OCI-LY7 (cell line): ENCODE data around the gene CDK15. TPM values are rescaled to one million over a fixed set of nuclear protein-coding genes. Genes with fewer than 3 reads are reported as not detected.

ENCODE experiments used
- Bru-seq: library from RNA; stranded (reverse); fragments of 400-500 nt; gene quantifications from one replicate; lab custom pipeline; 2021; lab: Mats Ljungman, UMichigan
- BruChase-seq, 2 experiments: library from RNA; stranded (reverse); fragments of 400-500 nt; gene quantifications; one replicate each; lab custom pipeline; 2021; lab: Mats Ljungman, UMichigan
- BruUV-seq: library from RNA; stranded (reverse); fragments of 400-500 nt; replicated peaks from 2 replicates; lab custom pipeline; 2021; lab: Mats Ljungman, UMichigan
- CTCF ChIA-PET: fragments of 300-600 bp; sonication (Branson Sonifier 250); formaldehyde crosslinking; loops from one replicate; lab custom pipeline; 2022; ENCODE audit warnings: antibody characterized with exemption; ENCODE audit not compliant: unreplicated experiment; lab: Charles Lee
- POLR2A ChIA-PET: fragments of 300-600 bp; sonication (Branson Sonifier 250); formaldehyde crosslinking; loops from one replicate; lab custom pipeline; 2022; ENCODE audit warnings: antibody characterized with exemption; lab: Charles Lee
- DNase-seq: peaks from one replicate; pipeline ENCODE4 v3.0.0-alpha.2; 2015; ENCODE audit warnings: low spot score
- H2AFZ ChIP-seq: fragments of 200-600 bp; sonication (generic), shearing (Covaris generic); 2 replicates; pipeline ENCODE4 v1.6.1; 2014; ENCODE audit warnings: mild to moderate bottlenecking, antibody characterized with exemption, low read length, moderate library complexity
- H3K27ac ChIP-seq: fragments of 200-600 bp; sonication (generic); 2 replicates; pipeline ENCODE4 v1.5.1; 2014; ENCODE audit warnings: mixed run types, low read depth, mild to moderate bottlenecking, moderate library complexity, low read length, inconsistent platforms; ENCODE audit not compliant: poor library complexity, severe bottlenecking
- H3K36me3 ChIP-seq: fragments of 200-600 bp; sonication (generic); 2 replicates; pipeline ENCODE4 v1.6.1; 2014; ENCODE audit warnings: mild to moderate bottlenecking, antibody characterized with exemption, low read length, moderate library complexity, mixed read lengths; ENCODE audit not compliant: insufficient read depth
- H3K4me1 ChIP-seq: fragments of 200-600 bp; sonication (generic); 2 replicates; pipeline ENCODE4 v1.5.1; 2014; ENCODE audit warnings: mild to moderate bottlenecking, low read length; ENCODE audit not compliant: insufficient read depth, poor library complexity, severe bottlenecking
- H3K4me2 ChIP-seq: fragments of 200-600 bp; sonication (generic); 2 replicates; pipeline ENCODE4 v1.6.1; 2014; ENCODE audit warnings: mild to moderate bottlenecking, low read length
- H3K4me3 ChIP-seq: fragments of 200-600 bp; sonication (generic); 2 replicates; pipeline ENCODE4 v1.5.1; 2014; ENCODE audit warnings: mild to moderate bottlenecking, low read depth, low read length; ENCODE audit not compliant: poor library complexity, severe bottlenecking
- H3K79me2 ChIP-seq: fragments of 200-600 bp; sonication (generic); 2 replicates; pipeline ENCODE4 v1.6.1; 2016; ENCODE audit warnings: low read depth, mild to moderate bottlenecking, low read length, moderate library complexity, mixed read lengths; ENCODE audit not compliant: insufficient read depth
- H3K9me2 ChIP-seq: fragments of 200-600 bp; sonication (generic); 2 replicates; pipeline ENCODE4 v1.6.1; 2016; ENCODE audit warnings: mild to moderate bottlenecking, low read length, mixed read lengths; ENCODE audit not compliant: insufficient read depth
- H3K9me3 ChIP-seq: fragments of 200-600 bp; sonication (generic); 2 replicates; pipeline ENCODE4 v1.6.1; 2014; ENCODE audit warnings: mild to moderate bottlenecking, mixed run types, low read length, mixed read lengths
- H4K20me1 ChIP-seq: fragments of 200-600 bp; sonication (generic); 2 replicates; pipeline ENCODE4 v1.6.1; 2014; ENCODE audit warnings: mild to moderate bottlenecking, antibody characterized with exemption, low read length, moderate library complexity, mixed read lengths; ENCODE audit not compliant: insufficient read depth
- EZH2phosphoT487 ChIP-seq: fragments of 200-600 bp; sonication (generic); IDR thresholded peaks from 2 replicates; pipeline ENCODE4 v1.6.1; 2018; ENCODE audit warnings: low read depth, borderline replicate concordance, mild to moderate bottlenecking, mixed run types, antibody characterized with exemption, low read length, moderate library complexity, mixed read lengths
- intact Hi-C: fragments of 100-400 bp; cut with micrococcal nuclease; formaldehyde crosslinking; loops from one replicate; pipeline ENCODE4 v1.10.0; 2022; ENCODE audit not compliant: unreplicated experiment
- long read RNA-seq: library from polyadenylated mRNA; stranded (forward); transcript quantifications from one replicate; pipeline ENCODE4 v2.0.0, GENCODE V29; 2022
- total RNA-seq, 2 experiments: library from RNA; depleted of rRNA in 1 of 2; stranded (reverse); fragments of >200 nt in 1 of 2; shearing (Covaris generic) in 1 of 2; gene quantifications; 2 replicates each; pipeline ENCODE4 v1.2.3, GENCODE V29; 2014 to 2022
- TF ChIP-seq, protein P1 (sequence below): fragments of 200-600 bp; sonication (generic); conservative IDR thresholded peaks from 2 replicates; pipeline ENCODE4 v1.5.1; 2014; ENCODE audit warnings: mild to moderate bottlenecking, antibody characterized with exemption, low read length, moderate library complexity, mixed read lengths

Gene CDK15
- total RNA-seq (2014; rRNA removed; shearing (Covaris generic)): 0.08 TPM in 1 of 2 replicates, not detected in the other
- total RNA-seq (2022): not detected in 2 replicates
- not detected for Bru-seq, nascent RNA
- BruChase-seq, experiment 1, labeled RNA remaining after a 6-hour chase: percentile 2 among the genes with signal in this experiment
- percentile 3 among the genes with signal in this experiment for BruChase-seq, experiment 2, labeled RNA remaining after a 2-hour chase
- long read RNA-seq: 0 reads

DNA sequence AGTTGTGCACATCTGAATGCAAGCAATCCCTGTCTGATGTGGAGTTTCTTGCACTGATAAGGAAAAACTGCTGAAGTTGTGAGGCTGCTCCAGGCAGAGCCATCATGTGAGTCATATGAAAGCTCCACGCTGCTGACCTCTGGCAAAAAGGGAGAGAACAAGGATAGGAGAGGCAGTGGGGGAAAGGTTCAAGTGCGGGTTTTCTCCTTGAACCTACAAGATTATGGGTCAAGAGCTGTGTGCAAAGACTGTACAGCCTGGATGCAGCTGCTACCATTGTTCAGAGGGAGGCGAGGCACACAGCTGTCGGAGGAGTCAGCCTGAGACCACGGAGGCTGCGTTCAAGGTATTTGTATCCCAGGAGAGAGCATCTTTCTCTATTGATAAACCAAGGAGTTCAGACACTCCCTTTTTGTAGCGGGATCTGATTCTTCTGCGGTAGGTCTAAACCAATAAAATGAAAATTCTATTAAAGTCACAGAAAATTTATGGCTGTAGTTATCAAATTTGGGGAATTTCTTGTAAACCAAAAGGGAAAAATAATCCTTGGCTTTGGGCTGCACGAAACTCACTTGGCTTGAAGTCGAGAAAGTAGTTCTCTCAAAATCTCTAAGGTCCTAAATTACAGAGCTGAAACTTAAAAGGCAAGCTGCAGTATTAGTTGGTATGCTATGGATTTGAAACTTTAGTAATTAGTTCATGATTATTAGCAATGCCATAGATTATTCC lies at the start of gene CDK15:
TSS of gene CDK15 (plus strand) at position 96 of the 729 bp plus-strand sequence. CDS start at position 224, 128 bp downstream.
- H3K36me3 ChIP-seq: no peaks in the 10 kb centered on the region
- H3K27ac ChIP-seq: no peak within 1 kb of the TSS
- no TSS peak for BruUV-seq
- H3K79me2 ChIP-seq: no peaks in the 10 kb centered on the region
- H2AFZ ChIP-seq: no peak within 1 kb of the TSS
- H3K4me1 ChIP-seq: no peaks in the 10 kb centered on the region
- POLR2A ChIA-PET: interaction anchor here (0.6 to 0.7 kb wide), 3 partner anchors 22 to 188 kb away, joined by 3 to 4 read pairs (median 3); no protein-coding TSS in a partner anchor
- CTCF ChIA-PET: no interaction called here
- H3K4me2 ChIP-seq: no peak within 1 kb of the TSS
- TF ChIP-seq, protein P1, sequence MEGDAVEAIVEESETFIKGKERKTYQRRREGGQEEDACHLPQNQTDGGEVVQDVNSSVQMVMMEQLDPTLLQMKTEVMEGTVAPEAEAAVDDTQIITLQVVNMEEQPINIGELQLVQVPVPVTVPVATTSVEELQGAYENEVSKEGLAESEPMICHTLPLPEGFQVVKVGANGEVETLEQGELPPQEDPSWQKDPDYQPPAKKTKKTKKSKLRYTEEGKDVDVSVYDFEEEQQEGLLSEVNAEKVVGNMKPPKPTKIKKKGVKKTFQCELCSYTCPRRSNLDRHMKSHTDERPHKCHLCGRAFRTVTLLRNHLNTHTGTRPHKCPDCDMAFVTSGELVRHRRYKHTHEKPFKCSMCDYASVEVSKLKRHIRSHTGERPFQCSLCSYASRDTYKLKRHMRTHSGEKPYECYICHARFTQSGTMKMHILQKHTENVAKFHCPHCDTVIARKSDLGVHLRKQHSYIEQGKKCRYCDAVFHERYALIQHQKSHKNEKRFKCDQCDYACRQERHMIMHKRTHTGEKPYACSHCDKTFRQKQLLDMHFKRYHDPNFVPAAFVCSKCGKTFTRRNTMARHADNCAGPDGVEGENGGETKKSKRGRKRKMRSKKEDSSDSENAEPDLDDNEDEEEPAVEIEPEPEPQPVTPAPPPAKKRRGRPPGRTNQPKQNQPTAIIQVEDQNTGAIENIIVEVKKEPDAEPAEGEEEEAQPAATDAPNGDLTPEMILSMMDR: no peak
- no peak for TF ChIP-seq EZH2phosphoT487
- intact Hi-C loops: no loop called here
- H3K9me2 ChIP-seq: no peaks in the 10 kb centered on the region
- H4K20me1 ChIP-seq: no peaks in the 10 kb centered on the region
- no peak for DNase-seq
- H3K9me3 ChIP-seq: no peaks in the 10 kb centered on the region
- no peak within 1 kb of the TSS for H3K4me3 ChIP-seq

DNA sequence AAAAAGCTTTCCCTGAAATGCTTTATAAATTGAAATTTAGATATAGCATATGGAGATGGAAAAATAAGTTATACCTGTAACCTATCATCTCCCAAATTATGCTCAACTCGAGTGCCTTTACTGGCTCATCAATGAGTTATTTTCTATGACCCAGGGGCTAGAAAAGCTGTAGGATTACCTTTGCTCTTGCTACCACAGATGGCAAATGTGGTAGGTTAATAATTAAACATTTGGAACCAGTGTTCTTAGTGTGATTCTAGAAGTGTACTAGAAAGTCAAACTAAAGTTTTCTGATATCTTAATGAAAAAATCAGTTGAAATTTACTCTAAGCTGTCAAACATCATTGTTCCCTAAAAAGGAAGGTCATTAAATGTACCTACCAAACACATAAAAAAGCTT lies 48.1 kb upstream of the CDK15 start:
- ChIA-PET POLR2A (interaction anchor here (0.6 to 1.2 kb wide), 3 partner anchors 10 to 203 kb away, joined by 3 to 7 read pairs (median 5); partner anchors contain the start of gene TMEM237), CTCF (no interaction called here)
- Histone ChIP-seq H3K4me3 (no peak overlapping the region), H4K20me1 (no peaks in the 10 kb centered on the region), H3K9me2 (no peaks in the 10 kb centered on the region), H3K27ac (no peak overlapping the region), H3K36me3 (no peaks in the 10 kb centered on the region), H3K79me2 (no peaks in the 10 kb centered on the region), H3K4me2 (no peak overlapping the region), H2AFZ (no peak overlapping the region), H3K9me3 (no peaks in the 10 kb centered on the region), H3K4me1 (no peaks in the 10 kb centered on the region)
- TF ChIP-seq EZH2phosphoT487: no peak
- TF ChIP-seq, protein P1: no peak
- no TSS peak for BruUV-seq
- DNase-seq: no peak
- intact Hi-C loops: no loop called here
